HL-60 (cell line): ENCODE measurements around the gene DGKH.

Experiments used
- DNase-seq, 2 experiments: peaks; one replicate each; pipeline ENCODE4 v3.0.0-alpha.2; 2010 to 2020; ENCODE audit warnings: low read depth in 1 of 2, low spot score in 1 of 2
- H3K27ac ChIP-seq: fragments of 250-450 bp; sonication (Bioruptor Pico); replicated peaks from 2 replicates; pipeline ENCODE4 v1.5.1; 2020; ENCODE audit warnings: mild to moderate bottlenecking, moderate library complexity
- H3K27me3 ChIP-seq: fragments of 250-450 bp; sonication (Bioruptor Pico); 2 replicates; pipeline ENCODE4 v1.5.1; 2021; ENCODE audit warnings: mild to moderate bottlenecking, moderate library complexity; ENCODE audit not compliant: insufficient read depth, poor library complexity, severe bottlenecking
- H3K4me3 ChIP-seq: replicated peaks from 2 replicates; pipeline ENCODE4 v1.5.1; 2011; ENCODE audit warnings: mild to moderate bottlenecking, control low read depth, low read length; ENCODE audit not compliant: insufficient read depth
- CTCF ChIP-seq: IDR thresholded peaks from one replicate; pipeline ENCODE4 v1.5.1; 2011; ENCODE audit warnings: low read length, control low read depth, inconsistent platforms; ENCODE audit not compliant: insufficient read depth
- GABPA ChIP-seq: IDR thresholded peaks from 2 replicates; pipeline ENCODE4 v1.6.1; 2012; ENCODE audit warnings: low read depth
- POLR2AphosphoS5 ChIP-seq: IDR thresholded peaks from 2 replicates; pipeline ENCODE4 v1.6.1; 2012; ENCODE audit warnings: low read depth
- REST ChIP-seq: IDR thresholded peaks from 2 replicates; pipeline ENCODE4 v1.6.1; 2012; ENCODE audit warnings: low read depth; ENCODE audit not compliant: insufficient replicate concordance
- SPI1 ChIP-seq: IDR thresholded peaks from 2 replicates; pipeline ENCODE4 v1.6.1; 2012; ENCODE audit warnings: low read depth, mild to moderate bottlenecking, borderline replicate concordance

The DGKH gene

GRCh38 chr13:42177189-42177588, 128.7 kb downstream of the DGKH start:
- Histone ChIP-seq H3K27ac (no peak overlapping the region), H3K4me3 (no peak overlapping the region), H3K27me3 (no peaks in the 10 kb centered on the region)
- TF ChIP-seq CTCF = no peak
- no peak for TF ChIP-seq GABPA
- no peak for TF ChIP-seq REST
- no peak for TF ChIP-seq POLR2AphosphoS5
- no peak for TF ChIP-seq SPI1
- no peak for DNase-seq

- DNase-seq = no peak
- no peak overlapping the region for H3K27ac ChIP-seq
- TF ChIP-seq GABPA = no peak
- no peak for TF ChIP-seq SPI1
- no peak for TF ChIP-seq CTCF
- TF ChIP-seq REST = no peak
- no peak for TF ChIP-seq POLR2AphosphoS5
- H3K4me3 ChIP-seq = no peak overlapping the region
- H3K27me3 ChIP-seq = no peaks in the 10 kb centered on the region
Measured at GRCh38 chr13:42181381-42181953, 133.0 kb downstream of the DGKH start.

- H3K27me3 ChIP-seq = no peaks in the 10 kb centered on the region
- TF ChIP-seq SPI1 (no peak), REST (no peak), GABPA (no peak), POLR2AphosphoS5 (no peak), CTCF (no peak)
- H3K4me3 ChIP-seq = no peak overlapping the region
Measured at GRCh38 chr13:42189061-42189460, 140.6 kb downstream of the DGKH start.

More at GRCh38 chr13:42189061-42189460, 140.6 kb downstream of the DGKH start:
- no peak overlapping the region for H3K27ac ChIP-seq
- no peak for DNase-seq
